NCI-H748 treated with DMSO at 0.1 percent for 48 hours (cell line): ENCODE results near the gene COX7A2.

Experiments
- DNase-seq: peaks from one replicate; lab custom pipeline; 2025; lab: John Stamatoyannopoulos, UW

The COX7A2 gene

GRCh38 chr6:75199889-75200288 lies 43.7 kb downstream of the COX7A2 start:
- no peak for DNase-seq

GRCh38 chr6:75196081-75196687 lies 47.4 kb downstream of the COX7A2 start:
- no peak for DNase-seq

DNA sequence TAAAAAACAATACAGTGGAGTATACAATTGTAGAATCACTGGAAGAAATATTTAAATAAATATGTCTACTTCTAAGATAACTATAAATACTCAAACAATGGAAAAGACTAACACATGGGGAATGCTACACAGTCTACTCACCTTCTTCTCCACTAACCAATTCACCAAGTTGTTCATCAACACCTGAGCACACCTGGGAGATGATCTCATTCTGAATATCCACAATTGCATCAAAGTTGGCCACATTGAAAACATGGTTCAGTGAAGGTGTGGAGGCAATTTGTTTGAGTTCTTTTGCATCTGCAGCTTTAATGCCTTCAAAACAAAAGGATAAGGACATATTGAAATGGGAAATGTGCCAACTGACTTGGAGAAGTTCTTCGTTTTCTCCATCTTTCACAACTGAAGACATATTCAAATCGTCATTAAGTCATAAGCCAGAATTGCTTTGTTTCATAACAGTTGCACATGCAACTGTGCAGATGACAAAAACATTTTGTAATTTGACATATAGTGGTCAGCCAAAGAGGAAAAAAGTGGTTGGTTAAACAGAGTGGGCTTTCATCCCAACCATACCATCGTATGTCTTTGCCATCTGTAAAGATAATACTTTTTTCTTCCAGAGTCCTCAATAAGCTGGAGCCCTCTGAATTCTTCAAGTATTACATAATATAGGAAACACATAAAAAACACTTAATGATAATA lies 55.2 kb downstream of the COX7A2 start:
- DNase-seq = no peak
